SK-N-SH (cell line): Measurements from ENCODE around the gene RAPGEF6.

Experiments used
- FOXJ3 ChIP-seq: sonication (generic); formaldehyde crosslinking; IDR thresholded peaks from 2 replicates; pipeline ENCODE4 v1.5.1; 2020; ENCODE audit warnings: mild to moderate bottlenecking, missing genetic modification reagents
- POLR2AphosphoS5 ChIP-seq: IDR thresholded peaks from 2 replicates; pipeline ENCODE4 v1.6.1; 2012; ENCODE audit warnings: low read depth, low read length
- REST ChIP-seq: IDR thresholded peaks from 2 replicates; pipeline ENCODE4 v1.6.1; 2012; ENCODE audit warnings: mild to moderate bottlenecking, low read depth, low read length, moderate library complexity
- RFX5 ChIP-seq: IDR thresholded peaks from 2 replicates; pipeline ENCODE4 v1.6.1; 2012; ENCODE audit warnings: mild to moderate bottlenecking, improper control_type of control experiment, low read length
- SMC3 ChIP-seq: IDR thresholded peaks from 2 replicates; pipeline ENCODE4 v1.6.1; 2012; ENCODE audit warnings: low read depth, low read length, improper control_type of control experiment
- TEAD4 ChIP-seq: IDR thresholded peaks from 2 replicates; pipeline ENCODE4 v1.4.0; 2012; ENCODE audit warnings: mild to moderate bottlenecking, borderline replicate concordance; ENCODE audit not compliant: insufficient read depth

- TF ChIP-seq POLR2AphosphoS5 (no peak), REST (no peak), FOXJ3 (CRISPR knock-in tag) (no peak), TEAD4 (no peak), SMC3 (no peak), RFX5 (no peak)
These were observed 143.3 kb downstream of the RAPGEF6 start for GRCh38 chr5:131491749-131492148.
